MG63 (cell line): ENCODE results near the gene NEUROD2. TPM values are rescaled to one million over a fixed set of nuclear protein-coding genes. Genes with fewer than 3 reads are reported as not detected.

Experiments
- DNase-seq: peaks from one replicate; pipeline ENCODE4 v3.0.0-alpha.2; 2020
- H3K27me3 ChIP-seq: fragments of 250-450 bp; sonication (Bioruptor Pico); 2 replicates; pipeline ENCODE4 v1.5.1; 2020; ENCODE audit warnings: mild to moderate bottlenecking, moderate library complexity
- H3K36me3 ChIP-seq: fragments of 250-450 bp; sonication (Bioruptor Pico); 2 replicates; pipeline ENCODE4 v1.5.1; 2020; ENCODE audit warnings: mild to moderate bottlenecking, moderate library complexity
- H3K4me3 ChIP-seq: fragments of 250-450 bp; sonication (Bioruptor Pico); 2 replicates; pipeline ENCODE4 v1.5.1; 2020; ENCODE audit warnings: mild to moderate bottlenecking, moderate library complexity
- H3K9me3 ChIP-seq: fragments of 250-450 bp; sonication (Bioruptor Pico); 2 replicates; pipeline ENCODE4 v1.5.1; 2020; ENCODE audit warnings: mild to moderate bottlenecking, moderate library complexity
- total RNA-seq: library from RNA; depleted of rRNA; stranded (reverse); fragments of >200 nt; shearing (Covaris generic); gene quantifications from 2 replicates; pipeline ENCODE4 v1.2.3, GENCODE V29; 2014; ENCODE audit warnings: low replicate concordance

NEUROD2 gene
- total RNA-seq, 1 experiment from 2014 or later: not detected

DNA sequence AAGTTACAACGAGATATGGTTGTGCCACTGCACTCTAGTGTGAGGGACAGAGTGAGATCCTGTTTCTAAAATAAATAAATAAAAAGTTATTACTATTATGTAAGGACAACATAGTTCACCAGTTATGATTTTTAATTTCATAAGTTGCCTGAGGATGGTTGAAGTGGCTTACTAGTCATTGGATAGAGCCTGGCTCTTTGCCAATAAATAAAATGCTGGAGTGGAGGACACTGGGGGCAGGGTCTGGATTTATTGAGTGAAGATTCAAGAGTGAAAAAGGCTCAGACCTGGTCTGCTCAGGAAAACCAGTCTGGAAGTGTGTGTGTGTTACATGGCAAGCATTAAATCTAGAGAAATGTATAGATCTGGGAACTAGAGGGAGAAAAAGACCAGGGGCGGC lies 31.3 kb upstream of the NEUROD2 start:
- no peaks in the 10 kb centered on the region for H3K27me3 ChIP-seq
- H3K36me3 ChIP-seq: peaks cover 3% of the 10 kb centered on the region; the same call in 1 of the 2 replicates
- no peak for DNase-seq
- no peaks in the 10 kb centered on the region for H3K9me3 ChIP-seq
- H3K4me3 ChIP-seq: no peak overlapping the region

DNA sequence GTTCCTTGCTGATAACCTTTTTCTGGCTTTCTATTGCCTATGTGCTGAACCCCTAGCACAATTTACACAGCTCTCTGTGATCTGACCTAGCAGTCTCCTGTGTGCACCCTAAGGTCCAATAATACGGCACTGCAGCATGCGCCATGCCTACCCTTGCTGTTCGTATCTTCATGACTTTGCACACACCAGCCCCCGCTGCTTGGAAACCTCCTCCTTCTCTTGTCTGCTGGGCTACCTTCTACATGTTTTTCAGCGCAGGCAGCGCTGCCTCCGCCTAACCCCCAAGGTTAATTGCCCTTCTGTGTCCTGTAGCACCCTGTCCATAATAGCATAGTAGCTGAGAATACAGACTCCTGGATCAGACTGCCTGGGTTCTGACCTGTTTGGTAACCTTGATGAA lies 30.6 kb upstream of the NEUROD2 start:
- H3K9me3 ChIP-seq: no peaks in the 10 kb centered on the region
- peak overlapping the region; percentile 76 for H3K4me3 ChIP-seq
- no peaks in the 10 kb centered on the region for H3K27me3 ChIP-seq
- H3K36me3 ChIP-seq: peaks cover 3% of the 10 kb centered on the region; the same call in 1 of the 2 replicates
- no peak for DNase-seq

GRCh38 chr17:39636927-39637736 lies 29.4 kb upstream of the NEUROD2 start, which contains the start of gene STARD3:
STARD3 (plus strand) TSS chr17:39637144; CDS start chr17:39653532, 16,388 bp downstream.
- Histone ChIP-seq H3K36me3 (peaks cover 3% of the 10 kb centered on the region; the same call in 1 of the 2 replicates), H3K27me3 (no peaks in the 10 kb centered on the region), H3K4me3 (peak within 1 kb of the TSS; percentile 76), H3K9me3 (no peaks in the 10 kb centered on the region)
- DNase-seq: peak; percentile 95

GRCh38 chr17:39636587-39636926 lies 28.8 kb upstream of the NEUROD2 start:
- no peak for DNase-seq
- H3K36me3 ChIP-seq: peaks cover 3% of the 10 kb centered on the region; the same call in 1 of the 2 replicates
- no peaks in the 10 kb centered on the region for H3K27me3 ChIP-seq
- peak overlapping the region; percentile 76 for H3K4me3 ChIP-seq
- H3K9me3 ChIP-seq: no peaks in the 10 kb centered on the region

GRCh38 chr17:39635614-39636176 lies 28.0 kb upstream of the NEUROD2 start:
- DNase-seq: no peak
- Histone ChIP-seq H3K27me3 (no peaks in the 10 kb centered on the region), H3K36me3 (peaks cover 3% of the 10 kb centered on the region; the same call in 1 of the 2 replicates), H3K9me3 (no peaks in the 10 kb centered on the region), H3K4me3 (no peak overlapping the region)

DNA sequence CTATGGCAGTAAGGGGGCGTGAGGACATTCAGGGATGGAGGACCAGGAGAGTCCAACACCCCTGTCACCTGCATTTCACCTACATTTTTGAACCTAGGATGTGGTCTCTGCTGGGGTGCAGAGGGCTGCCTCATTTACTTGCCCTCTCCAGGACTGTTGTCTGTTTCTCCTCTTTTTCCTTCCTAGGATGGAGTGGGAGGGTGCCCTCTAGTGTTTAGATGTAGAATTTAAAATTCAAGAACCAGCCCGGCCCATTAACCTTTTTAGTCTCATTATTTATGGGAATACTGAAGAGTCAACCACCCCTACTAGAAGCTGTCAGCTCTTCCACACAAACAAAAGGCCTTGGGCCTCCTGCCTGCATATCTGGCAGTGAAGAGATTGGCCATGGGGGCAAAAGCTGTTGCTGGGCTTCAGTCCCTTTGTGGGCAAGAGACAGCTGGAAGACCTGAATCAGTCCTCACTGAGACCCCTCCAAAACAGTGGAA lies 26.7 kb upstream of the NEUROD2 start:
- H3K4me3 ChIP-seq: no peak overlapping the region
- H3K9me3 ChIP-seq: no peaks in the 10 kb centered on the region
- no peaks in the 10 kb centered on the region; the same call in 1 of the 2 replicates for H3K36me3 ChIP-seq
- H3K27me3 ChIP-seq: no peaks in the 10 kb centered on the region
- no peak for DNase-seq

DNA sequence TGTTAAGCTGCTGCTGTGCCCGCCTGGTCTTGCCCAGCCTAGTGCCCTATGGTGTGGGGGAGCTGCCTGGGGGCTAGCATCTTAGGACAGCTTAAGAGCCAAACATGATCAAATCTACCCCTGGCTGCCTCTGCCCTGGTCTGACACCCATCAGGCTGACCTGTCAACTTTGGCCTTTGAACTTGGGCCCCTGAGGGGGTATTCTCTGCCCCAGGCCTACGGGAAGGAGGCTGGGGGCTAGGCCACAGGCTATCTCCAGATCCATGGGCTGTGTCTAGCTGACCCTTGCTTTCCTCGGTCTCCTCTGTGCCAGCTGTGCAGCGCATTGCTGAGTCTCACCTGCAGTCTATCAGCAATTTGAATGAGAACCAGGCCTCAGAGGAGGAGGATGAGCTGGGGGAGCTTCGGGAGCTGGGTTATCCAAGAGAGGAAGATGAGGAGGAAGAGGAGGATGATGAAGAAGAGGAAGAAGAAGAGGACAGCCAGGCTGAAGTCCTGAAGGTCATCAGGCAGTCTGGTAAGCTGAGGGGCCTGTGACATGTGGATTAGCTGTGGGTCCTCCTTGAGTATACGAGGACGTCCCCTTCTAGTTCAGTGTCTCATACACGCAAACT lies 26.0 kb upstream of the NEUROD2 start:
- DNase-seq: no peak
- no peaks in the 10 kb centered on the region; the same call in 1 of the 2 replicates for H3K36me3 ChIP-seq
- no peak overlapping the region for H3K4me3 ChIP-seq
- no peaks in the 10 kb centered on the region for H3K27me3 ChIP-seq
- no peaks in the 10 kb centered on the region for H3K9me3 ChIP-seq

GRCh38 chr17:39632153-39632941 lies 24.6 kb upstream of the NEUROD2 start:
- Histone ChIP-seq H3K9me3 (no peaks in the 10 kb centered on the region), H3K27me3 (peaks cover under 1% of the 10 kb centered on the region; the same call in 1 of the 2 replicates), H3K4me3 (no peak overlapping the region), H3K36me3 (no peaks in the 10 kb centered on the region)
- no peak for DNase-seq

GRCh38 chr17:39631403-39631802 lies 23.7 kb upstream of the NEUROD2 start:
- Histone ChIP-seq H3K4me3 (no peak overlapping the region), H3K27me3 (peaks cover 9% of the 10 kb centered on the region; the same call in 1 of the 2 replicates), H3K36me3 (no peaks in the 10 kb centered on the region), H3K9me3 (no peaks in the 10 kb centered on the region)
- no peak for DNase-seq

- no peak overlapping the region for H3K4me3 ChIP-seq
- H3K27me3 ChIP-seq: peaks cover 9% of the 10 kb centered on the region; the same call in 1 of the 2 replicates
- no peaks in the 10 kb centered on the region for H3K9me3 ChIP-seq
- no peaks in the 10 kb centered on the region for H3K36me3 ChIP-seq
- no peak for DNase-seq
These were observed 22.2 kb upstream of the NEUROD2 start for GRCh38 chr17:39629898-39630297.

DNA sequence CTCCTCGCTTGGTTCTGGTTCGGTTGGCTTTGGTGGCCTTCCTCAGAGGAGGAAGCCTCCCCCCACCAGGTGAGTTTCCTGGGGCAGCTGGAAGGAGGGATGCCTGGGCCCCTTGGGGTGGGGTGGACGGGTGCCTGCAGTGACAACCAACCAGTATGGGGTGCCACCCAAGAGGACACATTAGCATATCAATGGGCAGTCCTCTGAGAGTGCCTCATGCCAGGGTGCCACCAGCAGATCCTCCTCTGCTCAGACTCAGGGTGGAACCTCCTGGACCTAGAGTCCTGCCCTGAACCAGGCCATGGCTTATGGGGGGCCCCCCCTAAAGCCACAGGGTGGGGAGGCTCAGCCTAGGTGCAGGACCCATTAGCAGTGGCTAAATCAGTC lies 21.8 kb upstream of the NEUROD2 start:
- peaks cover 9% of the 10 kb centered on the region; the same call in 1 of the 2 replicates for H3K27me3 ChIP-seq

DNA sequence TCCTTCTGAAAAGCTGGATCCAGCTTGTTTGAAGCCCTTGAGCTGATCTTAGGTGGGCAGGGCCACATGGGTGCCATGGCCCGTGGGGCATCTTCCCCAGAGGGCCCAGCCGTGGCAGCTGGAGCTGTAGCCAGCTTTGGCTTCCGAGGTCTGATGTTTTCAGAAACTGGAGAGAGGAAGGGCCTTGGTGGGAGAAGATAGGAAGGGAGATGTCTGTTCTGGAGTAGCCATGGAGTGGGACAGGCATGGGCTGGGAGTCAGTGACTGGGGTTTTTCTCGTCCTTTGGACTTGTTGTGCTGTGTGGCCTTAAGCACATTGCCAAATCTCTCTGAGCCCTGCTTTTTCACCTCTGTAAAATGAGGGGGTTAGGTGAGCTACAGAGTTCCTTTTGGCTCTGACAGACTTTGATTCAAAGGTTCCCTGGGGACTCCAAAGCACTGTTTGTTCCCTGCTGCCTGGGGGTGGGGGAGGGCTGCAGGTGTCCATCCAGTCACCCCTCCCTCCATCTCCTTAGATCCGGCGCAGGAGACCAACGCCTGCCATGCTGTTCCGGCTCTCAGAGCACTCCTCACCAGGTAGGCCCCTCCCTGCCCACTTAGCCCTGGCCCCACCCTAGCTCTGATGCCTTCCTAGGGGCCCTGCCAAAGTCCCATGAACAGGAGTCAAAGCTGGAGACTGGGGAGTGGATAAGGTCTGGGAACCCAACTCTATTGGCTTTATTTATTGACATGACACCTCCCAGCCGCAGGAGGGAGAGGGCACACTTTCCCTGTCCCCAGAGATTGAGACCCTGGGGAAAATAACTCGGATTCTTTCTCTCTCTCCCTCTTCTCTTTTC lies 21.2 kb upstream of the NEUROD2 start:
- Histone ChIP-seq H3K4me3 (no peak overlapping the region), H3K27me3 (peaks cover 9% of the 10 kb centered on the region; the same call in 1 of the 2 replicates), H3K36me3 (no peaks in the 10 kb centered on the region), H3K9me3 (no peaks in the 10 kb centered on the region)
- no peak for DNase-seq

More for the DNA sequence above, 21.8 kb upstream of the NEUROD2 start:
- DNase-seq: no peak
- H3K9me3 ChIP-seq: no peaks in the 10 kb centered on the region
- H3K4me3 ChIP-seq: no peak overlapping the region
- no peaks in the 10 kb centered on the region for H3K36me3 ChIP-seq

DNA sequence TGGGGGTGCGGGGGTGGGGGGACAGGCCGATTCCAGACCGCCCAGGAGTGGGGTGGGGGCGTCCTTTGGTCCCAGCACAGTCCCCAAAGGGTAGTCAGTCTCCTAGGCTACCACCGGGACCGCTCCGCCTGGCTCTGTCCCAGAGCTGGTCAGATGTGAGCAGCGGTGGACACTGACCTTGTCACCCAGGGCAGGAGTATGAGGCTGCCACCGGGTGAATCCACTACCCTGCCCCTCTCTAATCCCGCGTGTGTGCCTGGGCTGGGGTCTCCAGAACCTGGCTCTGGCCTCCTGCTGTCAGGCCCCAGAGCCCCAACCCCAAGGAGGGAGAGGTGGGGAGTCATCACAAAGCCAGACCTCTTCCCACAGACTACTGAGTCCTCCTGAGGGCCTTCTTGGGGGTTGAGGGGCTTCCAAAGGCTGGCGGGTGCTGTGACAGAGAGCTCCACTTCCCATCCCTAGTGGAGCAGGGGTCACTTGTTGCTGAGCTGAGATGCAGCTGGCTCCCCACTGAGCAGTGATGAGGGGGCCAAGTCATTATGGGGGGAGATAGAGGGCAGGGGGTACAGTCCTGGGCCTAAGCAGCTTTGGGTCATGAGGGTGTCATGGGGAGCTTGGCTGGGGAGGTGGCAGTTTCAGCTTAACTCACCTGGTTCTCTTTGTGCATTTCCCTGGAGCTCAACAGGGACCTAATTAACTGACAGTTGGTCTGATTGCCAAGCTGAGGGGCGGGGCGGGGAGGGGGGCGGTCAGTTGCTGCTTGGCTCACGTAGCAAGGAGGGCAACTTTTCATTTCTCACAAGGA lies 20.2 kb upstream of the NEUROD2 start:
- Histone ChIP-seq H3K36me3 (no peaks in the 10 kb centered on the region), H3K27me3 (peaks cover 9% of the 10 kb centered on the region; the same call in 1 of the 2 replicates), H3K9me3 (no peaks in the 10 kb centered on the region), H3K4me3 (no peak overlapping the region)
- DNase-seq: no peak

GRCh38 chr17:39627047-39627711 lies 19.5 kb upstream of the NEUROD2 start:
- no peaks in the 10 kb centered on the region for H3K9me3 ChIP-seq
- H3K27me3 ChIP-seq: peaks cover 9% of the 10 kb centered on the region; the same call in 1 of the 2 replicates
- DNase-seq: no peak
- H3K4me3 ChIP-seq: no peak overlapping the region
- no peaks in the 10 kb centered on the region; the same call in 1 of the 2 replicates for H3K36me3 ChIP-seq
